Small intestine (tissue), 7 donors: ENCODE results near the gene DNAH12. TPM values are rescaled to one million over a fixed set of nuclear protein-coding genes. Genes with fewer than 3 reads are reported as not detected.

Experiments used
- DNase-seq, 2 donors: peaks; one replicate each; pipeline versions ENCODE4 v3.0.0 to v3.0.0-alpha.2; 2013
- FAIRE-seq: peaks from 2 replicates; lab custom pipeline; 2012; peaks lifted over from hg19 to GRCh38; lab: Jason Lieb, UNC
- H3K27ac ChIP-seq, 3 donors: one replicate each; pipeline ENCODE4 v1.5.1; 2013; ENCODE audit warnings: low read length in 2 of 3, mild to moderate bottlenecking in 2 of 3, control low read depth in 1 of 3, inconsistent platforms in 1 of 3, low read depth in 1 of 3, moderate library complexity in 1 of 3
- H3K27me3 ChIP-seq, 3 donors: one replicate each; pipeline ENCODE4 v1.6.1; 2013; ENCODE audit warnings: low read length in 3 of 3, inconsistent platforms in 1 of 3; ENCODE audit not compliant: control insufficient read depth in 3 of 3, insufficient read depth in 3 of 3
- H3K36me3 ChIP-seq, 3 donors: one replicate each; pipeline ENCODE4 v1.6.1; 2013; ENCODE audit warnings: low read length in 3 of 3, inconsistent platforms in 1 of 3, low read depth in 1 of 3, mild to moderate bottlenecking in 1 of 3, moderate library complexity in 1 of 3; ENCODE audit not compliant: control insufficient read depth in 3 of 3, insufficient read depth in 2 of 3
- H3K4me1 ChIP-seq, 3 donors: one replicate each; pipeline ENCODE4 v1.6.1; 2013; ENCODE audit warnings: low read length in 2 of 3, inconsistent platforms in 1 of 3, low read depth in 1 of 3, mild to moderate bottlenecking in 1 of 3, moderate library complexity in 1 of 3; ENCODE audit not compliant: control insufficient read depth in 3 of 3, insufficient read depth in 2 of 3
- H3K4me3 ChIP-seq, 3 donors: one replicate each; pipeline ENCODE4 v1.5.1; 2013; ENCODE audit warnings: low read length in 3 of 3, control low read depth in 1 of 3, inconsistent platforms in 1 of 3, low read depth in 1 of 3, mild to moderate bottlenecking in 1 of 3, moderate library complexity in 1 of 3
- H3K9me3 ChIP-seq, 2 donors: one replicate each; pipeline ENCODE4 v1.6.1; 2013; ENCODE audit warnings: low read depth in 1 of 2, low read length in 1 of 2; ENCODE audit not compliant: control insufficient read depth in 2 of 2, insufficient read depth in 1 of 2
- WGBS, 3 donors: extraction: QIAGEN DNeasy Blood & Tissue Kit; methylation state at CpG; one replicate each; pipeline ENCODE4 v1.1.7; 2013; 5-methylcytosine and 5-hydroxymethylcytosine counted together
- polyA plus RNA-seq, 4 donors: library from polyadenylated mRNA; stranded (reverse) in 3 of 4; unstranded in 1 of 4; fragments of 200-250 nt in 3 of 4; fragments of 120-200 nt in 1 of 4; gene quantifications; one replicate each; pipeline versions ENCODE4 v1.2.1 to v1.2.3, GENCODE V29; 2013
- donor health status: healthy with polysubstance abuse.
- donor health status: control.
- donor health status: control.
- donor health status: Bipolar disorder and iron deficiency.
- donor health status: healthy.

Gene DNAH12
- polyA plus RNA-seq, 4 donors: 0.10 to 2.1 TPM; not detected in 2

DNA sequence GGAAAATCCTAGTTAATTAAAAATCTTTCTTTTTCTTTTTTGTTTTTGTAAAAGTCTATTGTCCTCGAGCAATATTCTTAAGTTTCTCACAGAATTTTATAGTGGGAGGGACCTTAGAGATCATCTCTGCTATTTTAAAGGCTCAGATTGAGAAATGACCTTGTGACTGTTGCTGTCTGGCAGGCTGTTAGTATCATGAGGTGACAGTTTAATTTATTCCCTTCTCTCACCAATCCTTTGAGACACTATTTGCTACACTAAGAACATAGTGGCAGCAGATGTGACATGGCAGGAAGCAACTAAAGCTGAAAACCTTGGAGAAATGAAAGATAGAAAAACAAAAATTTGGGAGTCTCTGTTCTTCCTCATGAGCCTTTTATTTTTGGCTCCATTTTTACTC is 291.7 kb downstream of the DNAH12 start:
- FAIRE-seq (no peak), DNase-seq (no peak)
- Histone ChIP-seq H3K9me3 (no peaks in the 10 kb centered on the region), H3K4me3 (no peak overlapping the region), H3K4me1 (no peaks in the 10 kb centered on the region), H3K36me3 (peaks cover 0 to 26% (median 6%) of the 10 kb centered on the region in 3 donors), H3K27me3 (no peaks in the 10 kb centered on the region), H3K27ac (no peak overlapping the region)
- WGBS, 3 donors: 81 to 92% (median 86%) methylated on average over 1 of the region's 1 CpG

DNA sequence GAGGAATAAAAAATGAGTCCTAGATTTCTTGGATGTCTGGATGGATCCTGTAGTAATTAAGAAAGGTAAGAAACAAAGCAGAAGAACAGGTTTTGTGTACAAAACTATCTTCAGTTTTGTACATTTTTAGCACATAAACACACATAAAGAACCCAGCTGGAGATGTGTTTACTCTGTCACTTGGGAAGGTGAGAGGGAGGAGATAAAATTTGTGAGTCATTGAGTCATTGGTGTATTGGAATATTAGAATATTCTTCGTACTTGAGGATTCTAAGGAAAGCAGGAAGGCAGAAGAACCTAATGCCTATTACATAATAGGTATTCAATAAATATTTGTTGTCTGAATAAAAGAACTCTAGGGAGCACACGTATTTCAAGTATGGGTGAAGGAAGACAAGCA is 299.2 kb downstream of the DNAH12 start:
- WGBS, 3 donors: 84 to 86% (median 86%) methylated on average over 2 of the region's 2 CpGs

More for the DNA sequence above, 299.2 kb downstream of the DNAH12 start:
- Histone ChIP-seq H3K27ac (no peak overlapping the region), H3K9me3 (no peaks in the 10 kb centered on the region), H3K36me3 (peaks cover 0 to 23% (median 4%) of the 10 kb centered on the region in 3 donors), H3K4me3 (no peak overlapping the region), H3K4me1 (no peaks in the 10 kb centered on the region), H3K27me3 (no peaks in the 10 kb centered on the region)
- no peak for DNase-seq
- FAIRE-seq: no peak

Other genes with a start within 250 kb of the DNAH12 start
- 10 to 100 TPM in 1 of 4 donors, 1 to 10 TPM in 3; 4.0 to 12.5 (median 5.5) TPM for gene PDE12, start 11.9 kb upstream of the DNAH12 start, polyA plus RNA-seq
- gene ARF4, start 53.0 kb upstream of the DNAH12 start, polyA plus RNA-seq: 100 to 1,000 TPM; 157 to 200 (median 174) TPM
- 10 to 100 TPM in 1 of 4 donors, 1 to 10 TPM in 3; 6.9 to 17.6 (median 7.8) TPM for gene DENND6A, start 148.7 kb upstream of the DNAH12 start, polyA plus RNA-seq
- 10 to 100 TPM; 24.7 to 39.8 (median 32.7) TPM for gene SLMAP, start 212.0 kb upstream of the DNAH12 start, polyA plus RNA-seq